RWPE2 (cell line): Measurements from ENCODE around the gene RERE.

Experiments used
- ATAC-seq: fragments of 200-7000 bp; cut with Tn5 transposase; 3 replicates; pipeline ENCODE4 v1.9.1; 2021; ENCODE audit warnings: low read depth
- DNase-seq: peaks from one replicate; pipeline ENCODE4 v3.0.0-alpha.2; 2020; ENCODE audit warnings: low spot score
- H3K27ac ChIP-seq: fragments of 450-650 bp; 2 replicates; pipeline ENCODE4 v1.5.1; 2017; ENCODE audit warnings: mild to moderate bottlenecking; ENCODE audit not compliant: poor library complexity, severe bottlenecking
- H3K27me3 ChIP-seq: fragments of 250-450 bp; sonication (Bioruptor Pico); 2 replicates; pipeline ENCODE4 v1.5.1; 2021; ENCODE audit warnings: mild to moderate bottlenecking, moderate library complexity; ENCODE audit not compliant: insufficient read depth, poor library complexity, severe bottlenecking
- H3K36me3 ChIP-seq: fragments of 250-450 bp; sonication (Bioruptor Pico); 2 replicates; pipeline ENCODE4 v1.5.1; 2020; ENCODE audit warnings: low read depth, mild to moderate bottlenecking, moderate library complexity
- H3K4me1 ChIP-seq: fragments of 250-450 bp; sonication (Bioruptor Pico); 2 replicates; pipeline ENCODE4 v1.5.1; 2021; ENCODE audit warnings: mild to moderate bottlenecking, moderate library complexity; ENCODE audit not compliant: insufficient read depth, poor library complexity, severe bottlenecking
- H3K4me3 ChIP-seq: fragments of 250-450 bp; sonication (Bioruptor Pico); 2 replicates; pipeline ENCODE4 v1.5.1; 2021; ENCODE audit warnings: mild to moderate bottlenecking, moderate library complexity; ENCODE audit not compliant: severe bottlenecking
- H3K9me3 ChIP-seq: fragments of 250-450 bp; sonication (Bioruptor Pico); 2 replicates; pipeline ENCODE4 v1.5.1; 2021; ENCODE audit warnings: mild to moderate bottlenecking, moderate library complexity; ENCODE audit not compliant: severe bottlenecking
- CTCF ChIP-seq: fragments of 450-650 bp; IDR thresholded peaks from one replicate; pipeline ENCODE4 v1.5.1; 2017; ENCODE audit warnings: mild to moderate bottlenecking, moderate library complexity; ENCODE audit not compliant: poor library complexity, severe bottlenecking

The RERE gene

GRCh38 chr1:8631163-8631562 is 186.3 kb downstream of the RERE start:
- Histone ChIP-seq H3K4me3 (no peak overlapping the region), H3K4me1 (peaks cover 9% of the 10 kb centered on the region), H3K27ac (no peak overlapping the region), H3K27me3 (no peaks in the 10 kb centered on the region), H3K36me3 (no peaks in the 10 kb centered on the region), H3K9me3 (no peaks in the 10 kb centered on the region)
- TF ChIP-seq CTCF: no peak
- no peak for DNase-seq
- no peak for ATAC-seq

- Histone ChIP-seq H3K27ac (no peak overlapping the region), H3K36me3 (no peaks in the 10 kb centered on the region), H3K4me1 (peaks cover 9% of the 10 kb centered on the region), H3K9me3 (no peaks in the 10 kb centered on the region), H3K4me3 (no peak overlapping the region), H3K27me3 (no peaks in the 10 kb centered on the region)
- DNase-seq (no peak), ATAC-seq (no peak)
- TF ChIP-seq CTCF: no peak
Observed at GRCh38 chr1:8629241-8630091, 188.0 kb downstream of the RERE start.

- no peaks in the 10 kb centered on the region for H3K9me3 ChIP-seq
- no peak for TF ChIP-seq CTCF
- H3K4me3 ChIP-seq: no peak overlapping the region
- H3K27ac ChIP-seq: no peak overlapping the region
- H3K4me1 ChIP-seq: peaks cover 9% of the 10 kb centered on the region
- H3K27me3 ChIP-seq: no peaks in the 10 kb centered on the region
- DNase-seq: no peak
- ATAC-seq: no peak
- H3K36me3 ChIP-seq: no peaks in the 10 kb centered on the region; the same call in 1 of the 2 replicates
Observed at GRCh38 chr1:8628606-8629005, 188.8 kb downstream of the RERE start.

GRCh38 chr1:8627728-8628127 is 189.7 kb downstream of the RERE start:
- Histone ChIP-seq H3K4me3 (no peak overlapping the region), H3K9me3 (no peaks in the 10 kb centered on the region), H3K4me1 (peaks cover 9% of the 10 kb centered on the region), H3K27me3 (no peaks in the 10 kb centered on the region), H3K36me3 (no peaks in the 10 kb centered on the region; the same call in 1 of the 2 replicates), H3K27ac (no peak overlapping the region)
- TF ChIP-seq CTCF: no peak
- no peak for ATAC-seq
- DNase-seq: no peak
